GM12865 (cell line): Measurements from ENCODE around the gene AHCTF1.

Experiments used
- DNase-seq: peaks from one replicate; pipeline ENCODE4 v3.0.0; 2010; ENCODE audit warnings: low read depth
- H3K4me3 ChIP-seq: 2 replicates; pipeline ENCODE4 v1.5.1; 2011; ENCODE audit warnings: mild to moderate bottlenecking, low read depth, low read length, control low read depth
- TF ChIP-seq, protein P1 (sequence below): IDR thresholded peaks from 2 replicates; pipeline ENCODE4 v1.5.1; 2011; ENCODE audit warnings: low read length, control low read depth, low read depth, inconsistent platforms; ENCODE audit not compliant: insufficient read depth; ENCODE audit errors: missing control alignments

The AHCTF1 gene

DNA sequence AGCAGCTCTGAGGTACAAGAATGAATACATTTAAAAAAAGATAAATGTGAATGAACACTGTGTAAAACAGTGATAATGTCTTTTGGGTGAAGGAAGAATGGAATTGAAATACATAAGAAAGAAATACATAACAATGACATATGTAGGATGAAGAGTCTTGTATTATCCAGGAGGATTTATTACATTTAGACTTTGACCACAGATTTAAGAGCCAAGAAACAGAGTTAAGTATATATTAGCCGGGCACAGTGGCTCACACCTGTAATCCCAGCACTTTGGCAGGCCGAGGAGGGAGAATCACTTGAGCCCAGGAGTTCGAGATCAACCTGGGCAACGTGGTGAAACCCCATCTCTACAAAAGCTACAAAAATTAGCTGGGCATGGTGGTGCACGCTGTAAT is 127.9 kb downstream of the AHCTF1 start:
- TF ChIP-seq, protein P1, sequence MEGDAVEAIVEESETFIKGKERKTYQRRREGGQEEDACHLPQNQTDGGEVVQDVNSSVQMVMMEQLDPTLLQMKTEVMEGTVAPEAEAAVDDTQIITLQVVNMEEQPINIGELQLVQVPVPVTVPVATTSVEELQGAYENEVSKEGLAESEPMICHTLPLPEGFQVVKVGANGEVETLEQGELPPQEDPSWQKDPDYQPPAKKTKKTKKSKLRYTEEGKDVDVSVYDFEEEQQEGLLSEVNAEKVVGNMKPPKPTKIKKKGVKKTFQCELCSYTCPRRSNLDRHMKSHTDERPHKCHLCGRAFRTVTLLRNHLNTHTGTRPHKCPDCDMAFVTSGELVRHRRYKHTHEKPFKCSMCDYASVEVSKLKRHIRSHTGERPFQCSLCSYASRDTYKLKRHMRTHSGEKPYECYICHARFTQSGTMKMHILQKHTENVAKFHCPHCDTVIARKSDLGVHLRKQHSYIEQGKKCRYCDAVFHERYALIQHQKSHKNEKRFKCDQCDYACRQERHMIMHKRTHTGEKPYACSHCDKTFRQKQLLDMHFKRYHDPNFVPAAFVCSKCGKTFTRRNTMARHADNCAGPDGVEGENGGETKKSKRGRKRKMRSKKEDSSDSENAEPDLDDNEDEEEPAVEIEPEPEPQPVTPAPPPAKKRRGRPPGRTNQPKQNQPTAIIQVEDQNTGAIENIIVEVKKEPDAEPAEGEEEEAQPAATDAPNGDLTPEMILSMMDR, result no peak
- no peak for DNase-seq
- no peak overlapping the region for H3K4me3 ChIP-seq

DNA sequence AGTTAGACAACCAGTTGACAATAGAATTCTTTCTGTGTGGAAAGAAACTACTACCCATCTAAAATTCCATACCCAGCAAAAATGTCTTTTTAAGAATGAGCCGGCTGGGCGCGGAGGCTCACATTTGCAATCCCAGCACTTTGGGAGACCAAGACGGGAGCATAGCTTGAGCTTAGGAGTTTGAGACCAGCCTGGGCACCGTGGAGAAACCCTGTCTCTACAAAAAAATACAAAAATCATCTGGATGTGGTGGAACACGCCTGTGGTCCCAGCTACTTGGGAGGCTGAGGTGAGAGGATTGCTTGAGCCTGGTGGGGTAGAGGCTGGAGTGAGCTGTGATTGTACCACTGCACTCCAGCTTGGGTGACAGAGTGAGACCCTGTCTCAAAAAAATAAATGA is 128.4 kb downstream of the AHCTF1 start:
- H3K4me3 ChIP-seq, result no peak overlapping the region
- TF ChIP-seq, protein P1, result no peak
- no peak for DNase-seq

DNA sequence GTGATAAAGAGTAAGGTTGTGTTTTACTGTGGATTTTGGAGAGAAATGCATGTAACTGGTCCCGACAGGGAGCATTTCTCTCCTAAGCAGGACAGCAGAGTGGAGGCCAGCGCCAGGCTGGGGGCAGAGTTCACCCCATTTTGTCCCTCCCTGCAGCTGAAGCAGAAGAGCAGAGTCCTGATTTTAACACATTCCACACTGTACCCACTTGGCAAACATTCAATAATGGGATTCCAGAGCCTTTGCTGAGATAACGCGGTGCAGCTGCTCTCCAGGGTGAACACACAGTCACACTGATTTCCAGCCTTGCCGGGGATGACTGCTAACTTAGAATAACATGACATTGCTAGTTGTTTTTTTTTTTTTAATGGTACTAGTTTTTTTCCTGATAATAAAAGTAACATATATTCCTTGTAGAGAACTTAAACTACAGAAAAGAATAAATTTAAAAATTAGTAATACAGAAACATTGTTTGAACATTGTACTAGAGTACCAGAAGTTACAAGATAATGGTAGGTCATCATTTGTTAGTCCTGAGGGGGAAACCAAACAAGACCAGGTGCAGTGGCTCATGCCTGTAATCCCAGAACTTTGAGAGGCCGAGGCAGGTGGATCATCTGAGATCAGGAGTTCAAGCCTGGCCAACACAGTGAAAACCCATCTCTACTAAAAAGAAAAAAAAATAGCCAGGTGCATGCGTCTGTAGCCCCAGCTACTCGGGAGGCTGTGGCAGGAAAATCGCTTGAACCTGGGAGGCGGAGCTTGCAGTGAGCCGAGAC is 130.3 kb downstream of the AHCTF1 start:
- H3K4me3 ChIP-seq, result no peak overlapping the region
- TF ChIP-seq, protein P1, result no peak
- DNase-seq, result no peak

DNA sequence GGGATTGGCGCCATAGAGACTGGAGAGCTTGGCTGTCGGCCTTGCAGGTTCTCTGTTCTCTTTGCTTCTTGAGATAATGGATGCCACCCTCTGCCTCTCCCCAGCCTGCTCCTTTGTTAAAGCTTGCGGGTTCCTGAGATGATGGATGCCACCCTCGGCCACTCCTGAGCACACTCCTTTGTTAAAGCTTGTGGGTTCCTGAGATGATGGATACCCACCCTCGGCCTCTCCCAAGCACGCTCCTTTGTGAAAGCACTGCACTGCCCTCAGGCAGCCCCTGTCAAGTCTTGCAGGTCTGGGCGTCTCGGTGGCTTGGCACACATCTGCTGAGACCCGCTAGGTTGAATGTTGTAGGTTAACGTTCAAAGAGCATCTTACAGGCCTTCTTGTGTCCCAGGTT is 131.0 kb downstream of the AHCTF1 start:
- TF ChIP-seq, protein P1, result no peak
- no peak overlapping the region for H3K4me3 ChIP-seq
- no peak for DNase-seq

DNA sequence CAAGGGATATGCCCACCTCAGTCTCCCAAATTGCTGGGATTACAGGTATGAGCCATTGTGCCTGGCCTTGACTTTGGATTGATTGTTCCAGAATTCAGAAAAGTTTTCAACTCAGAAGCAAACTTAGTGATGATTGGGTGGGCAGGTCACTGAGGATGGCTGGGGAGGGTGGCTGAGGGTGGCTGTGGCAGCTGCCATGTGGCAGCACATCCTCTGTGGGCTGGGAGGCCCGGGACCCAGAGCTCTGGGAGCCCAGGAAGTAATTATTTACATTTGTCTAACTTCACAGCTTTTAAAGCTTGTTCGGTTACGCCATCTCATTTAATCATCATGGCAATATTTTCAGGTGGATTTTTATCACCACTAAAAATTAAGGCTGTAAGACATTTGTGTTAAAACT is 131.4 kb downstream of the AHCTF1 start:
- no peak overlapping the region for H3K4me3 ChIP-seq
- no peak for DNase-seq
- TF ChIP-seq, protein P1, result no peak

DNA sequence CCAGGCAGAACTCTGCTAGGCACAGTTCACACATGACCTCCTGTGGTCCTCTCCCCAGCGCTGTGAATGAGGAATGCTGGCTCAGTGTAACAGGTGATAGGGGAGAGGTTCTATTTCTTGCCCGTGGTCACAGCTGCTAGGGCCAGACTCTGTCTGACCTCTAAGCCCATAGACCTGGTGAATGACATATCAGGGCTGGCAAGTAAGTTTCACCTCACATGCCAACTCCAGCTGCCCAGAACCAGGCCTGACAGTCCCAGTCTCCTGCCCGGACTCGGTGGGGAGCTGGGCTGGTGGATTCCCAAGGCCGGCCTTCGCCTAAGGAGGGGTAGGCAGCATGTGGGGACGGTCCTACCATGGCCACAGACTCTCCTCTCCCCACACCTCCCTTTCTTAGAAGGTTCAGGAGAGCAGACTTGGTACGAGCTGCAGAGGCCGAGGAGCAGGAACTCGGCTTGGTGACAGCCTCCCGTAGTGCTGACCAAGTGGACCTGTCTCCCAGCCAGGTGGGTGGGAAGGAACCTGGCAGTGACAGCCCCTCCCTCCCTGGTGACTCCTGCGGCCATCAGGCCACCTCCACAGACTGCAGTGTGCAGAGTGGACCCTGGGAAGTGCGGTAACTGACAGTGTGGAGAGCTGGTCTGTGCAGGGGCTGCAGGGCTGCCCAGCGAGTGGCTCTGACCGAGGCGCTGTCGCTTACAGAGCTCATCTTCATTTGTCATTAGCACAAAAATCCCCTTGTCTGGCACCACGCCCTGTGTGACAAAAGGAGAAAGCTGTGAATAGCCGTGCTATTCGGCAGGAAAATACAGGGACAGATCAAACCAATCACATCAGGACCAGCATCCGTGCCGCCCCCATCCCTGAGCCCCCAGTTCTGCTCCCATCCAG is 132.9 kb downstream of the AHCTF1 start:
- TF ChIP-seq, protein P1, result no peak
- no peak overlapping the region for H3K4me3 ChIP-seq
- DNase-seq, result no peak
